GM12878 (cell line): ENCODE results near the gene PHF2. TPM values are rescaled to one million over a fixed set of nuclear protein-coding genes. Genes with fewer than 3 reads are reported as not detected.

Source experiments
- ATAC-seq: fragments of 200-7000 bp; cut with Tn5 transposase; 3 replicates; pipeline ENCODE4 v1.9.1; 2020; ENCODE audit warnings: mild to moderate bottlenecking, moderate library complexity
- BruUV-seq: library from RNA; stranded (reverse); fragments of 400-500 nt; replicated peaks from 2 replicates; lab custom pipeline; 2021; lab: Mats Ljungman, UMichigan
- CTCF ChIA-PET: fragments of 300-600 bp; sonication (Branson Sonifier 250); formaldehyde crosslinking; extraction: SDS; loops from one replicate; lab custom pipeline; 2021; ENCODE audit warnings: inconsistent platforms; lab: Yijun Ruan, JAX
- POLR2A ChIA-PET: fragments of 350-600 bp; formaldehyde crosslinking; extraction: SDS; loops from one replicate; lab custom pipeline; 2021; ENCODE audit warnings: inconsistent platforms; lab: Charles Lee
- RAD21 ChIA-PET: fragments of 300-600 bp; sonication (Branson Sonifier 250); formaldehyde crosslinking; loops from one replicate; lab custom pipeline; 2023; ENCODE audit warnings: antibody characterized with exemption; ENCODE audit not compliant: unreplicated experiment; lab: Charles Lee
- SMC1A ChIA-PET: fragments of 300-600 bp; sonication (Branson Sonifier 250); formaldehyde crosslinking; loops from one replicate; lab custom pipeline; 2023; ENCODE audit not compliant: unreplicated experiment, uncharacterized antibody; lab: Charles Lee
- DNase-seq: peaks from one replicate; pipeline ENCODE4 v3.0.0-alpha.2; 2011; ENCODE audit warnings: low read depth, low spot score
- FAIRE-seq: peaks from 3 replicates; lab custom pipeline; 2011; peaks lifted over from hg19 to GRCh38; lab: Jason Lieb, UNC
- H2AFZ ChIP-seq: 2 replicates; pipeline ENCODE4 v1.6.0; 2011; ENCODE audit warnings: low read depth, low read length, control low read depth; ENCODE audit not compliant: control insufficient read depth
- H3K27ac ChIP-seq: 2 replicates; pipeline ENCODE4 v1.5.1; 2011; ENCODE audit warnings: control low read depth; ENCODE audit not compliant: control insufficient read depth, insufficient read depth
- H3K27me3 ChIP-seq, 2 experiments: replicated peaks in 1 of 2; 2 replicates each; pipeline versions ENCODE4 v1.6.0 to v1.6.1; 2011; ENCODE audit warnings: low read length in 1 of 2; ENCODE audit not compliant: control insufficient read depth in 2 of 2, insufficient read depth in 2 of 2
- H3K36me3 ChIP-seq, 2 experiments: 2 replicates each; pipeline ENCODE4 v1.5.1; 2011; ENCODE audit warnings: low read length in 1 of 2; ENCODE audit not compliant: control insufficient read depth in 2 of 2, insufficient read depth in 2 of 2
- H3K4me1 ChIP-seq: 2 replicates; pipeline ENCODE4 v1.6.1; 2011; ENCODE audit warnings: mild to moderate bottlenecking, low read length, moderate library complexity, mixed read lengths; ENCODE audit not compliant: control insufficient read depth, insufficient read depth
- H3K4me2 ChIP-seq: 2 replicates; pipeline ENCODE4 v1.6.0; 2011; ENCODE audit warnings: control low read depth; ENCODE audit not compliant: control insufficient read depth, insufficient read depth
- H3K4me3 ChIP-seq: fragments of 200-600 bp; sonication (generic); 2 replicates; pipeline ENCODE4 v1.5.1; 2016
- H3K79me2 ChIP-seq: 2 replicates; pipeline ENCODE4 v1.6.0; 2011; ENCODE audit warnings: low read length; ENCODE audit not compliant: control insufficient read depth, insufficient read depth
- H3K9ac ChIP-seq: 2 replicates; pipeline ENCODE4 v1.8.0; 2011; ENCODE audit warnings: low read length, control low read depth, mixed read lengths; ENCODE audit not compliant: control insufficient read depth, insufficient read depth
- H3K9me3 ChIP-seq: replicated peaks from 3 replicates; pipeline ENCODE4 v1.5.1; 2011; ENCODE audit warnings: mild to moderate bottlenecking, low read length; ENCODE audit not compliant: control insufficient read depth, insufficient read depth
- H4K20me1 ChIP-seq: 2 replicates; pipeline ENCODE4 v1.6.0; 2011; ENCODE audit not compliant: control insufficient read depth, insufficient read depth
- CTCF ChIP-seq, 3 experiments: IDR thresholded peaks in 2 of 3; conservative IDR thresholded peaks in 1 of 3; 2 replicates each; pipeline ENCODE4 v1.5.1; 2011; ENCODE audit warnings: low read depth in 3 of 3, low read length in 3 of 3, mild to moderate bottlenecking in 3 of 3, control low read depth in 2 of 3, moderate library complexity in 2 of 3, inconsistent platforms in 1 of 3, mixed read lengths in 1 of 3; ENCODE audit not compliant: control insufficient read depth in 2 of 3, insufficient read depth in 1 of 3; ENCODE audit errors: extremely low read depth in 1 of 3
- MXI1 ChIP-seq: fragments of 150-350 bp; IDR thresholded peaks from 2 replicates; pipeline ENCODE4 v1.6.1; 2011; ENCODE audit warnings: low read depth, mild to moderate bottlenecking, inconsistent platforms, low read length, improper control_type of control experiment
- MYC ChIP-seq: IDR thresholded peaks from 2 replicates; pipeline ENCODE4 v1.6.1; 2011; ENCODE audit warnings: mild to moderate bottlenecking, low read length, moderate library complexity, inconsistent platforms; ENCODE audit not compliant: insufficient read depth, insufficient replicate concordance, insufficient read length, severe bottlenecking
- PKNOX1 ChIP-seq: fragments of 450-650 bp; IDR thresholded peaks from 2 replicates; pipeline ENCODE4 v1.6.1; 2016; ENCODE audit warnings: mild to moderate bottlenecking
- POLR2A ChIP-seq: IDR thresholded peaks from 2 replicates; pipeline ENCODE4 v1.6.1; 2011; ENCODE audit warnings: low read depth, mild to moderate bottlenecking, low read length
- SIX5 ChIP-seq: IDR thresholded peaks from 2 replicates; pipeline ENCODE4 v1.6.1; 2011; ENCODE audit warnings: mild to moderate bottlenecking, low read depth, low read length, moderate library complexity; ENCODE audit not compliant: severe bottlenecking
- WGBS: methylation state at CpG from one replicate; pipeline ENCODE4 v1.1.6; 2016; ENCODE audit warnings: low lambda C conversion rate; ENCODE audit not compliant: insufficient replicate concordance, insufficient coverage; ENCODE audit errors: missing lambda C conversion rate; 5-methylcytosine and 5-hydroxymethylcytosine counted together
- in situ Hi-C: fragments of 300-500 bp; cut with MboI; formaldehyde crosslinking; loops from 9 replicates; pipeline ENCODE4 v1.14.3; 2018; ENCODE audit warnings: mixed read lengths
- intact Hi-C: fragments of 100-400 bp; cut with micrococcal nuclease; formaldehyde crosslinking; loops from one replicate; pipeline ENCODE4 v1.14.2; 2022; ENCODE audit not compliant: unreplicated experiment
- polyA plus RNA-seq, 11 experiments: library from polyadenylated mRNA; depleted of rRNA in 4 of 11; unstranded in 6 of 11; stranded (reverse) in 5 of 11; fragments of >200 nt; fragmentation: Nextera tagmentation in 4 of 11; fragmentation: Illumina TruSeq in 1 of 11; extraction: Ambion mirVana in 4 of 11; extraction: Trizol in 1 of 11; gene quantifications; 1 replicate in 1 of 11; 2 replicates in 10 of 11; pipeline versions ENCODE4 v1.2.1 to v1.2.3, GENCODE V29; 2011 to 2016; ENCODE audit warnings: inconsistent platforms in 2 of 11, missing spikeins in 2 of 11, low read depth in 1 of 11
- total RNA-seq, 4 experiments: library from RNA; depleted of rRNA in 3 of 4; stranded (reverse); fragments of >200 nt in 3 of 4; fragmentation: Illumina TruSeq in 1 of 4; extraction: Trizol in 1 of 4; gene quantifications; 2 replicates each; pipeline versions ENCODE4 v1.2.1 to v1.2.3, GENCODE V29; 2013 to 2021
- TF ChIP-seq, protein P1 (sequence below): fragments of 450-650 bp; IDR thresholded peaks from 2 replicates; pipeline ENCODE4 v1.6.1; 2017; ENCODE audit warnings: mild to moderate bottlenecking
- TF ChIP-seq, protein P2 (sequence below): fragments of 450-650 bp; IDR thresholded peaks from 2 replicates; pipeline ENCODE4 v1.6.1; 2017; ENCODE audit warnings: mild to moderate bottlenecking, moderate library complexity
- TF ChIP-seq, protein P3 (sequence below): IDR thresholded peaks from 2 replicates; pipeline ENCODE4 v1.6.1; 2012; ENCODE audit warnings: low read length, inconsistent platforms

Gene PHF2
- total and polyA plus RNA-seq, 10 of the 15 experiments (the other 5 are each of a cell fraction or from before 2014, with no cell fraction given), result 0.34 to 13.3 (median 5.5) TPM

- Histone ChIP-seq H3K4me2 (peak overlapping the region; percentile 88), H3K36me3 (peaks cover 10 to 15% of the 10 kb centered on the region in 2 experiments), H2AFZ (peak overlapping the region; percentile 81), H3K27me3 (no peaks in the 10 kb centered on the region), H3K9ac (peak overlapping the region; percentile 97), H3K79me2 (peaks cover 1% of the 10 kb centered on the region; the same call in 1 of the 2 replicates), H3K4me3 (peak overlapping the region; percentile 73), H3K9me3 (peaks cover 2% of the 10 kb centered on the region; the same call in 2 of the 3 replicates), H4K20me1 (no peaks in the 10 kb centered on the region), H3K27ac (peak overlapping the region; percentile 88), H3K4me1 (peaks cover 7% of the 10 kb centered on the region)
- ChIA-PET CTCF (interaction anchor here (0.6 to 3.0 kb wide), 45 partner anchors 10 to 752 kb away, joined by 3 to 26 read pairs (median 4); partner anchors contain the start of gene FAM120AOS), RAD21 (interaction anchor here (0.7 to 1.5 kb wide), 12 partner anchors 9 to 458 kb away, joined by 3 to 11 read pairs (median 4); partner anchors contain the start of gene FAM120AOS), POLR2A (interaction anchor here (0.5 to 2.3 kb wide), 6 partner anchors 14 to 465 kb away, joined by 3 to 7 read pairs (median 4); no protein-coding TSS in a partner anchor), SMC1A (interaction anchor here (0.7 to 1.7 kb wide), 13 partner anchors 9 to 458 kb away, joined by 3 to 9 read pairs (median 4); partner anchors contain the start of genes FAM120A, FAM120AOS and PHF2)
- intact Hi-C loops, result loop anchor here (1.0 to 5.0 kb wide), 2 partner anchors 114 to 406 kb away; partner anchors contain the start of genes FAM120A and FAM120AOS
- peak; percentile 69 for DNase-seq
- peak; percentile 86 for FAIRE-seq
- in situ Hi-C loops, result no loop called here
- TSS peak; percentile 79 for BruUV-seq
- ATAC-seq, result peak; percentile 97
- 1% methylated on average over 69 of the region's 69 CpGs for WGBS
- TF ChIP-seq MYC (no peak), POLR2A (peak; percentile 92), MXI1 (peak; percentile 50), SIX5 (no peak), PKNOX1 (peak; percentile 35; the same call in 1 of the 2 replicates), CTCF (IDR thresholded peaks at IDR 0.05 in 2 of 3, conservative IDR thresholded peaks at IDR 0.05 in 1 of 3; ENCODE audit: control insufficient read depth in 2 of 3, extremely low read depth in 1 of 3, insufficient read depth in 1 of 3, low read depth in 3 of 3, low read length in 3 of 3) (peak; percentile 93 to 96 (median 94); a peak in 5 of 6 replicates)
- TF ChIP-seq, protein P1, sequence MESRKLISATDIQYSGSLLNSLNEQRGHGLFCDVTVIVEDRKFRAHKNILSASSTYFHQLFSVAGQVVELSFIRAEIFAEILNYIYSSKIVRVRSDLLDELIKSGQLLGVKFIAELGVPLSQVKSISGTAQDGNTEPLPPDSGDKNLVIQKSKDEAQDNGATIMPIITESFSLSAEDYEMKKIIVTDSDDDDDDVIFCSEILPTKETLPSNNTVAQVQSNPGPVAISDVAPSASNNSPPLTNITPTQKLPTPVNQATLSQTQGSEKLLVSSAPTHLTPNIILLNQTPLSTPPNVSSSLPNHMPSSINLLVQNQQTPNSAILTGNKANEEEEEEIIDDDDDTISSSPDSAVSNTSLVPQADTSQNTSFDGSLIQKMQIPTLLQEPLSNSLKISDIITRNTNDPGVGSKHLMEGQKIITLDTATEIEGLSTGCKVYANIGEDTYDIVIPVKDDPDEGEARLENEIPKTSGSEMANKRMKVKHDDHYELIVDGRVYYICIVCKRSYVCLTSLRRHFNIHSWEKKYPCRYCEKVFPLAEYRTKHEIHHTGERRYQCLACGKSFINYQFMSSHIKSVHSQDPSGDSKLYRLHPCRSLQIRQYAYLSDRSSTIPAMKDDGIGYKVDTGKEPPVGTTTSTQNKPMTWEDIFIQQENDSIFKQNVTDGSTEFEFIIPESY, result no peak
- TF ChIP-seq, protein P2, sequence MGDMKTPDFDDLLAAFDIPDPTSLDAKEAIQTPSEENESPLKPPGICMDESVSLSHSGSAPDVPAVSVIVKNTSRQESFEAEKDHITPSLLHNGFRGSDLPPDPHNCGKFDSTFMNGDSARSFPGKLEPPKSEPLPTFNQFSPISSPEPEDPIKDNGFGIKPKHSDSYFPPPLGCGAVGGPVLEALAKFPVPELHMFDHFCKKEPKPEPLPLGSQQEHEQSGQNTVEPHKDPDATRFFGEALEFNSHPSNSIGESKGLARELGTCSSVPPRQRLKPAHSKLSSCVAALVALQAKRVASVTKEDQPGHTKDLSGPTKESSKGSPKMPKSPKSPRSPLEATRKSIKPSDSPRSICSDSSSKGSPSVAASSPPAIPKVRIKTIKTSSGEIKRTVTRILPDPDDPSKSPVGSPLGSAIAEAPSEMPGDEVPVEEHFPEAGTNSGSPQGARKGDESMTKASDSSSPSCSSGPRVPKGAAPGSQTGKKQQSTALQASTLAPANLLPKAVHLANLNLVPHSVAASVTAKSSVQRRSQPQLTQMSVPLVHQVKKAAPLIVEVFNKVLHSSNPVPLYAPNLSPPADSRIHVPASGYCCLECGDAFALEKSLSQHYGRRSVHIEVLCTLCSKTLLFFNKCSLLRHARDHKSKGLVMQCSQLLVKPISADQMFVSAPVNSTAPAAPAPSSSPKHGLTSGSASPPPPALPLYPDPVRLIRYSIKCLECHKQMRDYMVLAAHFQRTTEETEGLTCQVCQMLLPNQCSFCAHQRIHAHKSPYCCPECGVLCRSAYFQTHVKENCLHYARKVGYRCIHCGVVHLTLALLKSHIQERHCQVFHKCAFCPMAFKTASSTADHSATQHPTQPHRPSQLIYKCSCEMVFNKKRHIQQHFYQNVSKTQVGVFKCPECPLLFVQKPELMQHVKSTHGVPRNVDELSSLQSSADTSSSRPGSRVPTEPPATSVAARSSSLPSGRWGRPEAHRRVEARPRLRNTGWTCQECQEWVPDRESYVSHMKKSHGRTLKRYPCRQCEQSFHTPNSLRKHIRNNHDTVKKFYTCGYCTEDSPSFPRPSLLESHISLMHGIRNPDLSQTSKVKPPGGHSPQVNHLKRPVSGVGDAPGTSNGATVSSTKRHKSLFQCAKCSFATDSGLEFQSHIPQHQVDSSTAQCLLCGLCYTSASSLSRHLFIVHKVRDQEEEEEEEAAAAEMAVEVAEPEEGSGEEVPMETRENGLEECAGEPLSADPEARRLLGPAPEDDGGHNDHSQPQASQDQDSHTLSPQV, result 0 out of 2 replicates have a peak, but pooled peaks have one; percentile 32
- TF ChIP-seq, protein P3, sequence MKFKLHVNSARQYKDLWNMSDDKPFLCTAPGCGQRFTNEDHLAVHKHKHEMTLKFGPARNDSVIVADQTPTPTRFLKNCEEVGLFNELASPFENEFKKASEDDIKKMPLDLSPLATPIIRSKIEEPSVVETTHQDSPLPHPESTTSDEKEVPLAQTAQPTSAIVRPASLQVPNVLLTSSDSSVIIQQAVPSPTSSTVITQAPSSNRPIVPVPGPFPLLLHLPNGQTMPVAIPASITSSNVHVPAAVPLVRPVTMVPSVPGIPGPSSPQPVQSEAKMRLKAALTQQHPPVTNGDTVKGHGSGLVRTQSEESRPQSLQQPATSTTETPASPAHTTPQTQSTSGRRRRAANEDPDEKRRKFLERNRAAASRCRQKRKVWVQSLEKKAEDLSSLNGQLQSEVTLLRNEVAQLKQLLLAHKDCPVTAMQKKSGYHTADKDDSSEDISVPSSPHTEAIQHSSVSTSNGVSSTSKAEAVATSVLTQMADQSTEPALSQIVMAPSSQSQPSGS, result no peak
These were observed 9.7 kb upstream of the PHF2 start for GRCh38 chr9:93566408-93567270.
